PC-9 (cell line): ENCODE data around the gene ABCB10. TPM values are rescaled to one million over a fixed set of nuclear protein-coding genes. Genes with fewer than 3 reads are reported as not detected.

Experiments
- BruUV-seq: library from RNA; stranded (reverse); fragments of 400-500 nt; replicated peaks from 2 replicates; lab custom pipeline; 2021; lab: Mats Ljungman, UMichigan
- CTCF ChIA-PET: fragments of 300-600 bp; sonication (Branson Sonifier 250); formaldehyde crosslinking; loops from one replicate; lab custom pipeline; 2022; ENCODE audit warnings: antibody characterized with exemption; lab: Charles Lee
- POLR2A ChIA-PET: fragments of 300-600 bp; sonication (Branson Sonifier 250); formaldehyde crosslinking; loops from one replicate; lab custom pipeline; 2022; ENCODE audit warnings: antibody characterized with exemption; ENCODE audit not compliant: unreplicated experiment; lab: Charles Lee
- DNase-seq, 2 experiments: peaks; one replicate each; pipeline versions ENCODE4 v3.0.0 to v3.0.0-alpha.2; 2015 to 2022; ENCODE audit warnings: mixed read lengths in 1 of 2
- H2AFZ ChIP-seq: fragments of 200-600 bp; sonication (generic); 2 replicates; pipeline ENCODE4 v1.8.1; 2017; ENCODE audit warnings: antibody characterized with exemption
- H3F3A ChIP-seq: fragments of 200-600 bp; sonication (generic); 2 replicates; pipeline ENCODE4 v1.8.1; 2017; ENCODE audit warnings: antibody characterized with exemption, mild to moderate bottlenecking, low read depth; ENCODE audit not compliant: insufficient read depth
- H3K27ac ChIP-seq: fragments of 200-600 bp; sonication (generic); 2 replicates; pipeline ENCODE4 v1.6.1; 2016; ENCODE audit warnings: mixed run types
- H3K27me3 ChIP-seq: fragments of 200-600 bp; sonication (generic); 2 replicates; pipeline ENCODE4 v1.6.1; 2016; ENCODE audit warnings: low read depth, mixed run types; ENCODE audit not compliant: insufficient read depth
- H3K36me3 ChIP-seq: fragments of 200-600 bp; sonication (generic); 2 replicates; pipeline ENCODE4 v1.6.1; 2016; ENCODE audit warnings: low read depth, mixed run types
- H3K4me1 ChIP-seq: fragments of 200-600 bp; sonication (generic); replicated peaks from 2 replicates; pipeline ENCODE4 v1.6.1; 2016; ENCODE audit warnings: mixed run types; ENCODE audit not compliant: insufficient read depth
- H3K4me2 ChIP-seq: fragments of 200-600 bp; sonication (generic); 2 replicates; pipeline ENCODE4 v1.6.1; 2017; ENCODE audit warnings: mixed run types
- H3K4me3 ChIP-seq: fragments of 200-600 bp; sonication (generic); 2 replicates; pipeline ENCODE4 v1.6.1; 2016; ENCODE audit warnings: mixed run types
- H3K79me2 ChIP-seq: fragments of 200-600 bp; sonication (generic); 2 replicates; pipeline ENCODE4 v1.6.1; 2017; ENCODE audit warnings: low read depth, mixed run types
- H3K9me2 ChIP-seq: fragments of 200-600 bp; sonication (generic); 2 replicates; pipeline ENCODE4 v1.8.1; 2017; ENCODE audit warnings: mild to moderate bottlenecking; ENCODE audit not compliant: insufficient read depth
- H3K9me3 ChIP-seq: fragments of 200-600 bp; sonication (generic); 2 replicates; pipeline ENCODE4 v1.8.1; 2016; ENCODE audit warnings: low read depth; ENCODE audit not compliant: insufficient read depth
- H4K20me1 ChIP-seq: fragments of 200-600 bp; sonication (generic); 2 replicates; pipeline ENCODE4 v1.8.1; 2017; ENCODE audit not compliant: insufficient read depth
- CTCF ChIP-seq: fragments of 200-600 bp; sonication (generic); conservative IDR thresholded peaks from 2 replicates; pipeline ENCODE4 v1.6.1; 2017; ENCODE audit warnings: mixed run types, antibody characterized with exemption, mild to moderate bottlenecking, moderate library complexity
- EZH2 ChIP-seq: fragments of 200-600 bp; sonication (generic); IDR thresholded peaks from 2 replicates; pipeline ENCODE4 v1.8.0; 2017; ENCODE audit warnings: antibody characterized with exemption, low read depth
- intact Hi-C: fragments of 100-400 bp; cut with micrococcal nuclease; formaldehyde crosslinking; loops from one replicate; pipeline ENCODE4 v1.10.0; 2022; ENCODE audit not compliant: unreplicated experiment
- total RNA-seq: library from RNA; stranded (reverse); gene quantifications from 2 replicates; pipeline ENCODE4 v1.2.3, GENCODE V29; 2021

ABCB10 gene
- total RNA-seq, 1 experiment from 2014 or later = 12.1 TPM

GRCh38 chr1:229547542-229547941 is 11.0 kb downstream of the ABCB10 start:
- Histone ChIP-seq H3K9me3 (no peaks in the 10 kb centered on the region), H3K4me1 (no peaks in the 10 kb centered on the region), H3K4me3 (no peak overlapping the region), H3K9me2 (no peaks in the 10 kb centered on the region), H3K27ac (no peak overlapping the region), H3K4me2 (no peak overlapping the region), H3K36me3 (no peaks in the 10 kb centered on the region), H3K79me2 (no peaks in the 10 kb centered on the region), H3F3A (no peaks in the 10 kb centered on the region), H4K20me1 (no peaks in the 10 kb centered on the region), H3K27me3 (no peaks in the 10 kb centered on the region), H2AFZ (no peak overlapping the region)
- intact Hi-C loops = no loop called here
- TF ChIP-seq CTCF = no peak
- no peak for TF ChIP-seq EZH2
- no peak for DNase-seq
- BruUV-seq = no TSS peak
- ChIA-PET POLR2A (no interaction called here), CTCF (no interaction called here)

- Histone ChIP-seq H3K9me3 (no peaks in the 10 kb centered on the region), H3K36me3 (no peaks in the 10 kb centered on the region), H3K4me2 (no peak overlapping the region), H3F3A (no peaks in the 10 kb centered on the region), H4K20me1 (no peaks in the 10 kb centered on the region), H3K27me3 (no peaks in the 10 kb centered on the region), H2AFZ (no peak overlapping the region), H3K4me3 (no peak overlapping the region), H3K4me1 (no peaks in the 10 kb centered on the region), H3K9me2 (no peaks in the 10 kb centered on the region), H3K79me2 (no peaks in the 10 kb centered on the region), H3K27ac (no peak overlapping the region)
- no peak for DNase-seq
- ChIA-PET CTCF (no interaction called here), POLR2A (no interaction called here)
- TF ChIP-seq CTCF = no peak
- no peak for TF ChIP-seq EZH2
- BruUV-seq = no TSS peak
- intact Hi-C loops = no loop called here
Observed at GRCh38 chr1:229544587-229544986, 13.9 kb downstream of the ABCB10 start.

- DNase-seq = no peak
- H3K27me3 ChIP-seq = no peaks in the 10 kb centered on the region
- H3K36me3 ChIP-seq = no peaks in the 10 kb centered on the region
- H3K9me2 ChIP-seq = no peaks in the 10 kb centered on the region
- ChIA-PET CTCF (no interaction called here), POLR2A (no interaction called here)
- H3K79me2 ChIP-seq = no peaks in the 10 kb centered on the region
- intact Hi-C loops = no loop called here
- H4K20me1 ChIP-seq = no peaks in the 10 kb centered on the region; the same call in 1 of the 2 replicates
- no peak overlapping the region for H3K27ac ChIP-seq
- no peaks in the 10 kb centered on the region for H3K9me3 ChIP-seq
- TF ChIP-seq CTCF = no peak
- TF ChIP-seq EZH2 = no peak
- no peak overlapping the region for H2AFZ ChIP-seq
- no peaks in the 10 kb centered on the region for H3F3A ChIP-seq
- H3K4me1 ChIP-seq = no peaks in the 10 kb centered on the region
- BruUV-seq = no TSS peak
- H3K4me3 ChIP-seq = no peak overlapping the region
- no peak overlapping the region for H3K4me2 ChIP-seq
Observed at GRCh38 chr1:229539863-229540506, 18.5 kb downstream of the ABCB10 start.
